GM10248 (cell line): ENCODE measurements around the gene GRM8.

Source experiments
- CTCF ChIA-PET: fragments of 300-600 bp; sonication (Branson Sonifier 250); formaldehyde crosslinking; extraction: SDS; loops from one replicate; lab custom pipeline; 2021; ENCODE audit warnings: antibody characterized with exemption; lab: Yijun Ruan, JAX
- POLR2A ChIA-PET: fragments of 350-650 bp; sonication (Branson Sonifier 250); formaldehyde crosslinking; extraction: SDS; loops from one replicate; lab custom pipeline; 2020; ENCODE audit warnings: antibody characterized with exemption; lab: Yijun Ruan, JAX
- DNase-seq: peaks from one replicate; pipeline ENCODE4 v3.0.0; 2012; ENCODE audit errors: extremely low spot score
- CTCF ChIP-seq: IDR thresholded peaks from 2 replicates; pipeline ENCODE4 v1.5.1; 2012; ENCODE audit warnings: mild to moderate bottlenecking, low read depth; ENCODE audit errors: extremely low read depth, missing control alignments, control extremely low read depth

GRM8 gene

GRCh38 chr7:126589068-126589684 is 663.6 kb downstream of the GRM8 start:
- DNase-seq = no peak
- ChIA-PET CTCF (interaction anchor here (1.3 kb wide), 1 partner anchor 15 kb away, joined by 3 read pairs; no protein-coding TSS in a partner anchor), POLR2A (no interaction called here)
- no peak for TF ChIP-seq CTCF

GRCh38 chr7:126578338-126578737 is 674.4 kb downstream of the GRM8 start:
- POLR2A ChIA-PET = no interaction called here
- TF ChIP-seq CTCF = no peak
- CTCF ChIA-PET = interaction anchor here (1.1 to 1.2 kb wide), 2 partner anchors 18 kb away, joined by 3 read pairs; no protein-coding TSS in a partner anchor
- DNase-seq = no peak

- ChIA-PET POLR2A (no interaction called here), CTCF (interaction anchor here (0.9 kb wide), 1 partner anchor 14 kb away, joined by 3 read pairs; no protein-coding TSS in a partner anchor)
- TF ChIP-seq CTCF = no peak
- no peak for DNase-seq
Observed at GRCh38 chr7:126574276-126575250, 678.2 kb downstream of the GRM8 start.

- ChIA-PET CTCF (interaction anchor here (1.8 kb wide), 1 partner anchor 13 kb away, joined by 4 read pairs; no protein-coding TSS in a partner anchor), POLR2A (no interaction called here)
- TF ChIP-seq CTCF = no peak
- DNase-seq = no peak
Observed at GRCh38 chr7:126570845-126571244, 681.9 kb downstream of the GRM8 start.

GRCh38 chr7:126569402-126569801 is 683.3 kb downstream of the GRM8 start:
- no peak for DNase-seq
- TF ChIP-seq CTCF = no peak
- POLR2A ChIA-PET = no interaction called here
- CTCF ChIA-PET = interaction anchor here (3.2 kb wide), 1 partner anchor 13 kb away, joined by 11 read pairs; no protein-coding TSS in a partner anchor

GRCh38 chr7:126557271-126557670 is 695.5 kb downstream of the GRM8 start:
- CTCF ChIA-PET = interaction anchor here (1.3 to 2.4 kb wide), 2 partner anchors 11 to 14 kb away, joined by 4 to 11 read pairs; no protein-coding TSS in a partner anchor
- TF ChIP-seq CTCF = no peak

More at GRCh38 chr7:126557271-126557670, 695.5 kb downstream of the GRM8 start:
- POLR2A ChIA-PET = no interaction called here
- no peak for DNase-seq
